WI38 (cell line): ENCODE measurements around the gene EMILIN1.

Source experiments
- H3K4me3 ChIP-seq: 2 replicates; pipeline ENCODE4 v1.5.1; 2011; ENCODE audit warnings: low read depth, mild to moderate bottlenecking, control low read depth, low read length
- TF ChIP-seq, protein P1 (sequence below): IDR thresholded peaks from 2 replicates; pipeline ENCODE4 v1.5.1; 2012; ENCODE audit warnings: low read depth, mild to moderate bottlenecking, control low read depth, low read length

The EMILIN1 gene

DNA sequence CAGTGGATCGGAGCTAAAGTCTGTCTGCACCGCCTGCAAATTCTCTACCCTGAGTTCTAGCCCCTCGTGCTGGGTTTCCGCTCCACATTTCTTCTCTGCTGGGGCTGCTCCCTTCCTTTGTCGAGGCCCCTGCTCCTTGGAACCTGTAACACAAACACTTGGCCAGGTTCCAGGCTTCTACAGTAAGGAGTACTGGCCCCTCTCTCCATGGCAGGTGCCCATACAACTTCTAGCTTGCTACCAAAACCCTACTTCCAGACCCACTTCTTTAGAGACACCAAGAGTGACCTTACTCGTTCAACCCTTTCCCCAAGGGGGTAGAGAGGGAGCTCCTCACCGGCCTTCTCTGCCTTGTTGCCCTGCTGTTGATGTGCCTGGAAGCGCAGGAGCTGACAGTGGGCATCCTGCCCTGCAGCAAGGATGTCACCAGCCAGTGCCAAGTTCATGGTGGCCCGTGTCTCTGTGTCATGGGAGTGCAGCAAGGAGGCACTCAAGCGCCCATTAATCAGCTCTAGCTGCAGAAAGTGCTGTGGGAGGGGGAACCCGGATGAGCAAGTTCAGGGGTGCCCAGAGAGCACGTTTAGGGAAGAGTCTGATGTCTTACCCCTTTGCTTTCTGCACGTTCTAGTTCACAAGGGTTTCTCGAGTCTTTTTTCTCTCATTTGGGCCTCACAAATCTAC is 54.9 kb downstream of the EMILIN1 start:
- H3K4me3 ChIP-seq: peak overlapping the region; percentile 94
- TF ChIP-seq, protein P1, sequence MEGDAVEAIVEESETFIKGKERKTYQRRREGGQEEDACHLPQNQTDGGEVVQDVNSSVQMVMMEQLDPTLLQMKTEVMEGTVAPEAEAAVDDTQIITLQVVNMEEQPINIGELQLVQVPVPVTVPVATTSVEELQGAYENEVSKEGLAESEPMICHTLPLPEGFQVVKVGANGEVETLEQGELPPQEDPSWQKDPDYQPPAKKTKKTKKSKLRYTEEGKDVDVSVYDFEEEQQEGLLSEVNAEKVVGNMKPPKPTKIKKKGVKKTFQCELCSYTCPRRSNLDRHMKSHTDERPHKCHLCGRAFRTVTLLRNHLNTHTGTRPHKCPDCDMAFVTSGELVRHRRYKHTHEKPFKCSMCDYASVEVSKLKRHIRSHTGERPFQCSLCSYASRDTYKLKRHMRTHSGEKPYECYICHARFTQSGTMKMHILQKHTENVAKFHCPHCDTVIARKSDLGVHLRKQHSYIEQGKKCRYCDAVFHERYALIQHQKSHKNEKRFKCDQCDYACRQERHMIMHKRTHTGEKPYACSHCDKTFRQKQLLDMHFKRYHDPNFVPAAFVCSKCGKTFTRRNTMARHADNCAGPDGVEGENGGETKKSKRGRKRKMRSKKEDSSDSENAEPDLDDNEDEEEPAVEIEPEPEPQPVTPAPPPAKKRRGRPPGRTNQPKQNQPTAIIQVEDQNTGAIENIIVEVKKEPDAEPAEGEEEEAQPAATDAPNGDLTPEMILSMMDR: no peak

- H3K4me3 ChIP-seq: peak within 1 kb of the TSS; percentile 94
- TF ChIP-seq, protein P1: 0 out of 2 replicates have a peak, but pooled peaks have one; percentile 4
These were observed 55.7 kb downstream of the EMILIN1 start, which contains the start of gene PREB for GRCh38 chr2:27133905-27134780. PREB (minus strand) TSS chr2:27134636; CDS start chr2:27134421, 215 bp downstream.

GRCh38 chr2:27134781-27135477 is 56.5 kb downstream of the EMILIN1 start:
- TF ChIP-seq, protein P1: no peak
- no peak overlapping the region for H3K4me3 ChIP-seq

GRCh38 chr2:27135478-27135955 is 57.1 kb downstream of the EMILIN1 start:
- TF ChIP-seq, protein P1: no peak
- no peak overlapping the region for H3K4me3 ChIP-seq
